SU-DHL-6 (cell line): Measurements from ENCODE around the gene JSRP1.

Experiments used
- H2AFZ ChIP-seq: fragments of 200-600 bp; sonication (generic); 2 replicates; pipeline ENCODE4 v1.6.1; 2014; ENCODE audit warnings: low read depth, mild to moderate bottlenecking, moderate library complexity, mixed read lengths, antibody characterized with exemption, low read length; ENCODE audit not compliant: severe bottlenecking
- H3F3A ChIP-seq: fragments of 200-600 bp; shearing (Covaris generic); 2 replicates; pipeline ENCODE4 v1.6.0; 2016; ENCODE audit warnings: antibody characterized with exemption, mild to moderate bottlenecking; ENCODE audit not compliant: insufficient read depth
- H3K27ac ChIP-seq: fragments of 200-600 bp; sonication (generic); 2 replicates; pipeline ENCODE4 v1.5.1; 2016; ENCODE audit warnings: low read depth, mild to moderate bottlenecking, low read length, moderate library complexity, mixed read lengths
- H3K27me3 ChIP-seq: fragments of 200-600 bp; sonication (generic), shearing (Covaris generic); 2 replicates; pipeline ENCODE4 v1.6.0; 2014; ENCODE audit warnings: mild to moderate bottlenecking, low read length
- H3K36me3 ChIP-seq: fragments of 200-600 bp; sonication (generic); 2 replicates; pipeline ENCODE4 v1.6.1; 2014; ENCODE audit warnings: mild to moderate bottlenecking, low read length, mixed read lengths
- H3K4me2 ChIP-seq: fragments of 300-600, 200-600 bp; shearing (Covaris generic), sonication (generic); 2 replicates; pipeline ENCODE4 v1.6.0; 2014; ENCODE audit warnings: low read length, low read depth, mild to moderate bottlenecking; ENCODE audit not compliant: poor library complexity, severe bottlenecking
- H3K4me3 ChIP-seq: fragments of 200-600 bp; sonication (generic); 2 replicates; pipeline ENCODE4 v1.5.1; 2014; ENCODE audit warnings: antibody characterized with exemption, low read length, mild to moderate bottlenecking, mixed read lengths; ENCODE audit not compliant: insufficient read depth, poor library complexity, severe bottlenecking
- H3K79me2 ChIP-seq: fragments of 200-600 bp; sonication (generic); 2 replicates; pipeline ENCODE4 v1.6.1; 2014; ENCODE audit warnings: mild to moderate bottlenecking, low read length, moderate library complexity; ENCODE audit not compliant: insufficient read depth
- H3K9ac ChIP-seq: fragments of 200-600 bp; sonication (generic); 2 replicates; pipeline ENCODE4 v1.7.0; 2014; ENCODE audit warnings: mild to moderate bottlenecking, low read length
- H3K9me2 ChIP-seq: fragments of 200-600 bp; sonication (generic); replicated peaks from 2 replicates; pipeline ENCODE4 v1.6.1; 2014; ENCODE audit warnings: low read length; ENCODE audit not compliant: insufficient read depth
- H3K9me3 ChIP-seq: fragments of 200-600 bp; sonication (generic); 2 replicates; pipeline ENCODE4 v1.6.1; 2014; ENCODE audit warnings: low read length, mixed read lengths; ENCODE audit not compliant: insufficient read depth
- H4K20me1 ChIP-seq: fragments of 200-600 bp; sonication (generic); 2 replicates; pipeline ENCODE4 v1.6.1; 2014; ENCODE audit warnings: low read depth, mild to moderate bottlenecking, antibody characterized with exemption, low read length, moderate library complexity, mixed read lengths
- CTCF ChIP-seq: fragments of 200-600 bp; sonication (generic); IDR thresholded peaks from one replicate; pipeline ENCODE4 v1.5.1; 2017; ENCODE audit warnings: antibody characterized with exemption, mild to moderate bottlenecking, low read length, moderate library complexity; ENCODE audit not compliant: insufficient read depth, poor library complexity, severe bottlenecking
- EZH2phosphoT487 ChIP-seq: fragments of 200-600 bp; sonication (generic), shearing (Covaris generic); conservative IDR thresholded peaks from 2 replicates; pipeline ENCODE4 v1.6.1; 2018; ENCODE audit warnings: mild to moderate bottlenecking, antibody characterized with exemption, low read length, moderate library complexity, mixed read lengths

The JSRP1 gene

GRCh38 chr19:2216361-2217225 lies 39.6 kb downstream of the JSRP1 start:
- no peak overlapping the region for H3K9ac ChIP-seq
- no peak overlapping the region for H2AFZ ChIP-seq
- H3K9me3 ChIP-seq = no peaks in the 10 kb centered on the region
- TF ChIP-seq EZH2phosphoT487 (no peak), CTCF (no peak)
- no peaks in the 10 kb centered on the region for H3F3A ChIP-seq
- no peak overlapping the region for H3K4me2 ChIP-seq
- H3K4me3 ChIP-seq = no peak overlapping the region
- H3K27me3 ChIP-seq = no peaks in the 10 kb centered on the region
- no peaks in the 10 kb centered on the region for H3K79me2 ChIP-seq
- H3K27ac ChIP-seq = no peak overlapping the region
- H3K9me2 ChIP-seq = no peaks in the 10 kb centered on the region
- no peaks in the 10 kb centered on the region for H4K20me1 ChIP-seq
- H3K36me3 ChIP-seq = no peaks in the 10 kb centered on the region

- H4K20me1 ChIP-seq = no peaks in the 10 kb centered on the region
- H3K27ac ChIP-seq = no peak overlapping the region
- no peak overlapping the region for H3K4me2 ChIP-seq
- no peaks in the 10 kb centered on the region for H3F3A ChIP-seq
- no peaks in the 10 kb centered on the region for H3K9me3 ChIP-seq
- H3K36me3 ChIP-seq = no peaks in the 10 kb centered on the region
- no peak overlapping the region for H3K9ac ChIP-seq
- H3K9me2 ChIP-seq = no peaks in the 10 kb centered on the region
- no peak overlapping the region for H3K4me3 ChIP-seq
- no peaks in the 10 kb centered on the region for H3K27me3 ChIP-seq
- H2AFZ ChIP-seq = no peak overlapping the region
- no peak for TF ChIP-seq CTCF
- TF ChIP-seq EZH2phosphoT487 = no peak
- H3K79me2 ChIP-seq = no peaks in the 10 kb centered on the region
These were observed 40.9 kb downstream of the JSRP1 start for GRCh38 chr19:2215281-2215751.

GRCh38 chr19:2214251-2214650 lies 42.0 kb downstream of the JSRP1 start:
- Histone ChIP-seq H3K4me2 (no peak overlapping the region), H3K9me2 (no peaks in the 10 kb centered on the region), H3K36me3 (no peaks in the 10 kb centered on the region), H3K27ac (no peak overlapping the region), H3K27me3 (no peaks in the 10 kb centered on the region), H4K20me1 (no peaks in the 10 kb centered on the region), H3F3A (no peaks in the 10 kb centered on the region), H2AFZ (no peak overlapping the region), H3K4me3 (no peak overlapping the region), H3K9ac (no peak overlapping the region), H3K79me2 (no peaks in the 10 kb centered on the region), H3K9me3 (no peaks in the 10 kb centered on the region)
- TF ChIP-seq CTCF (no peak), EZH2phosphoT487 (no peak)
